HG03378 (cell line): ENCODE measurements around the gene BANF2.

Experiments used
- ATAC-seq: cut with Tn5 transposase; IDR thresholded peaks from one replicate; pipeline ENCODE4 v1.9.1; 2021; ENCODE audit warnings: mild to moderate bottlenecking, moderate library complexity; ENCODE audit not compliant: unreplicated experiment

The BANF2 gene

GRCh38 chr20:17732907-17733521 lies 33.2 kb downstream of the BANF2 start:
- no peak for ATAC-seq

- ATAC-seq: no peak
These were observed 34.1 kb downstream of the BANF2 start for GRCh38 chr20:17733767-17734304.

GRCh38 chr20:17734374-17734773 lies 34.6 kb downstream of the BANF2 start:
- ATAC-seq: no peak

GRCh38 chr20:17735206-17735804 lies 35.5 kb downstream of the BANF2 start:
- ATAC-seq: no peak

GRCh38 chr20:17735959-17736621 lies 36.3 kb downstream of the BANF2 start:
- no peak for ATAC-seq

GRCh38 chr20:17738154-17738553 lies 38.4 kb downstream of the BANF2 start:
- ATAC-seq: no peak

GRCh38 chr20:17741220-17741619 lies 41.5 kb downstream of the BANF2 start:
- no peak for ATAC-seq

GRCh38 chr20:17742731-17743130 lies 43.0 kb downstream of the BANF2 start:
- no peak for ATAC-seq

- no peak for ATAC-seq
These were observed 43.9 kb downstream of the BANF2 start for GRCh38 chr20:17743677-17744076.

GRCh38 chr20:17747431-17747846 lies 47.7 kb downstream of the BANF2 start:
- no peak for ATAC-seq

GRCh38 chr20:17748279-17748678 lies 48.5 kb downstream of the BANF2 start:
- no peak for ATAC-seq

GRCh38 chr20:17749626-17749977 lies 49.8 kb downstream of the BANF2 start:
- no peak for ATAC-seq

GRCh38 chr20:17749978-17750721 lies 50.4 kb downstream of the BANF2 start:
- ATAC-seq: no peak

GRCh38 chr20:17750722-17751045 lies 50.9 kb downstream of the BANF2 start:
- no peak for ATAC-seq

- ATAC-seq: no peak
These were observed 51.9 kb downstream of the BANF2 start for GRCh38 chr20:17751640-17752039.

GRCh38 chr20:17752459-17752858 lies 52.7 kb downstream of the BANF2 start:
- no peak for ATAC-seq

- ATAC-seq: no peak
These were observed 53.8 kb downstream of the BANF2 start for GRCh38 chr20:17753516-17753915.

GRCh38 chr20:17756529-17756928 lies 56.8 kb downstream of the BANF2 start:
- no peak for ATAC-seq

- no peak for ATAC-seq
These were observed 57.7 kb downstream of the BANF2 start for GRCh38 chr20:17757496-17757895.

GRCh38 chr20:17758010-17758409 lies 58.2 kb downstream of the BANF2 start:
- ATAC-seq: no peak

GRCh38 chr20:17758512-17758911 lies 58.7 kb downstream of the BANF2 start:
- no peak for ATAC-seq

GRCh38 chr20:17759449-17759848 lies 59.7 kb downstream of the BANF2 start:
- no peak for ATAC-seq
